ENCODE results near the gene MTHFD2.
A peak's percentile ranks its signal among the peaks of the same experiment; 100 is the strongest.
"Not testable (repeated sequence)": the region's sequence is repeated elsewhere in the genome, so short reads cannot be mapped to it uniquely, and the experiment has no call there.

The MTHFD2 gene

GRCh38 chr2:74198461-74199274 is at the start of gene MTHFD2:
Gene MTHFD2, plus strand, starts transcription at chr2:74198615. Its CDS starts 27 bp downstream, at chr2:74198642.
- peak; percentile 95 for DNase-seq

DNA sequence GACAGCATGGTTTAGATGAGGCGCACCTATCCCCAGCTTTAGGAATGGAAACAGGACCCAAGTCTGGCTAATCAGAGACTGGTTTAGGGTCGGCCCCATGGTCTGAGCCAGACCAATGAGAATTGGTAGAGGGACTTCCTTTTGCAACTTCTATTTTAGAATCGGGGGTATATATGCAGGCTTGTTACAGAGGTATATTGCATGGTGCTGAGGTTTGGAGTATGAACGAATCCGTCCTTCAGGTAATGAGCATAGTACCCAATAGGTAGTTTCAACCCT is 49.2 kb upstream of the MTHFD2 start:
- no peak for DNase-seq

DNA sequence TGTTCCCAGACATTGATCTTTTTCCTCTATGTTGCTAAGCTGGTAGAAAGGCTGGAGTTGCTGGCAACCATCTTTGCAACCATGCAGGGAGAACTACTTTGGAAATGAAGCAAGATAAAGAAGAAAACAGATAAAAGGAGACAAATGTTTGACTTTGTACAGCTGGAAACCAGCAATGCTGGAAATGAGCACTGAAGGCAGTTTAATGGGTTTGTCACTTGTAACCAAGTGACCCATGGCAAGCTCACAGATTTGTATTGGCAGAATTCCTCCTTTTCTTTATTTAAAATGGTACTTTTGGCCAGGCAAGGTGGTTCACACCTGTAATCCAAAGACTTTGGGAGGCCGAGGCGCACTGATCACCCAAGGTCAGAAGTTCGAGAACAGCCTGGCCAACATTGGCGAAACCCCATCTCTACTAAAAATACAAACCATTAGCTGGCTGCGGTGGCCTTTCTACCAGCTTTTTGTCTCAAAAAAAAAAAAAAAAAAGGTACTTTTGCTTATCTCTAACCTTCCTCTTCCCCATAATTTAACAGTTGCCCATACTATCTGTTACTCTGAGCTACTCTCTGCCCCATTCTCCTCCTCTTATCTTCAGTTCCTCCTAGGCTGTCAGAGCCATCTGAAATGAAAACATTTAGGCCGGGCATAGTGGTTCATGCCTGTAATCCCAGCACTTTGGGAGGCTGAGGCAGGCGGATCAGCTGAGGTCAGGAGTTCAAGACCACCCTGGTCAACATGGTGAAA is 48.7 kb upstream of the MTHFD2 start:
- no peak for DNase-seq

DNA sequence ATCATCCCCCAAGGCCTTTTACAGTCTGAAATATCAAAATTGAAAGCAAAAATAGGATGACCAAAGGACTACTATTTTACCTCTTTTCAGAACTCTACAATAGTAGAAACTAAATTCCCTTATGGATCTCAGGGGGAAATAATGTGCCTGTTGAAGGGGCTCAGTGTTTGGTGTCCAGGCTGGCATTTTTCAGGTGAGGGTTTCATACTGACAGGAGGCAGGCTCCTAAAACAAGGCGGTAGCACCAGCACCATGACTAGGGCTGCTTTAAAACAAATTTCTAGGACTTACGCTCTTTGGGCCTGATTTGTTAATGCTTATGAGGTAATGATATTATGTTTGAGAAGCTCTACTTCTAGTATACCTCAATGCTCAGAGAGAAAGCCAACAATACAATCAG is 45.5 kb upstream of the MTHFD2 start:
- DNase-seq: no peak

- DNase-seq: no peak
Measured at GRCh38 chr2:74155830-74156229, 42.6 kb upstream of the MTHFD2 start.

- DNase-seq: no peak
Measured at GRCh38 chr2:74162951-74163350, 35.5 kb upstream of the MTHFD2 start.

DNA sequence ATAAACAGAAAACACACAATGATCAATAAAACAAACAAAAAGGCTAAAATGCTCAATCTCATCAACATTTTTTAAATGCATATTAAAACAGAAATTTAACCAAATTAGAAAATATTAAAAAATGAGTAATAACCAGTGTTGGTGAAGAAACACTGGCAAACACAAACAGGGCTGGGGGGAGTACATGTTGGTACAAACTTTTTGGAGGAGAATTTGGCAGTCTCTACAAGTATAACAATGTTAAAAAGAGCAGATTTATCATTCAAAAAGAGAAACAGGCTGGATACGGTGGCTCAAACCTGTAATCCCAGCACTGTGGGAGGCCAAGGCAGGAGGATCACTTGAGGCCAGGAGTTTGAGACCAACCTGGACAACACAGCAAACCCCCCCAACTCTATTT is 33.7 kb upstream of the MTHFD2 start:
- DNase-seq: no peak

GRCh38 chr2:74168739-74169138 is 29.7 kb upstream of the MTHFD2 start:
- DNase-seq: no peak

DNA sequence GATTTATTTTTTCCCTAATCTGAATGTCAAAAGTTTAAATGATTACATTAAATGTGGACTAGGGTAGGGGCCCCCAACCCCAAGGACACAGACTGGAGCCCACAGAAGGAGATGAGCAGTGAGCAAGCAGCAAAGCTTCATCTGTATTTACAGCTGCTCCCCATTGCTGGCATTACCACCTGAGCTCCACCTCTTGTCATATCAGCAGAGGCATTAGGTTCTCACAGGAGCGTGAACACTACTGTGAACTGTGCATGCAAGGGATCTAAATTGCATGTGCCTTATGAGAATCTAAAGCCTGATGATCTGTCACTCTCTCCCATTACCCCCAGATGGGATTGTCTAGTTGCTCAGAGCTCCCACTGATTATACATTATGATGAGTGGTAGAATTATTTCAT is 23.5 kb upstream of the MTHFD2 start:
- DNase-seq: no peak

- no peak for DNase-seq
Measured at GRCh38 chr2:74177696-74178095, 20.7 kb upstream of the MTHFD2 start.

DNA sequence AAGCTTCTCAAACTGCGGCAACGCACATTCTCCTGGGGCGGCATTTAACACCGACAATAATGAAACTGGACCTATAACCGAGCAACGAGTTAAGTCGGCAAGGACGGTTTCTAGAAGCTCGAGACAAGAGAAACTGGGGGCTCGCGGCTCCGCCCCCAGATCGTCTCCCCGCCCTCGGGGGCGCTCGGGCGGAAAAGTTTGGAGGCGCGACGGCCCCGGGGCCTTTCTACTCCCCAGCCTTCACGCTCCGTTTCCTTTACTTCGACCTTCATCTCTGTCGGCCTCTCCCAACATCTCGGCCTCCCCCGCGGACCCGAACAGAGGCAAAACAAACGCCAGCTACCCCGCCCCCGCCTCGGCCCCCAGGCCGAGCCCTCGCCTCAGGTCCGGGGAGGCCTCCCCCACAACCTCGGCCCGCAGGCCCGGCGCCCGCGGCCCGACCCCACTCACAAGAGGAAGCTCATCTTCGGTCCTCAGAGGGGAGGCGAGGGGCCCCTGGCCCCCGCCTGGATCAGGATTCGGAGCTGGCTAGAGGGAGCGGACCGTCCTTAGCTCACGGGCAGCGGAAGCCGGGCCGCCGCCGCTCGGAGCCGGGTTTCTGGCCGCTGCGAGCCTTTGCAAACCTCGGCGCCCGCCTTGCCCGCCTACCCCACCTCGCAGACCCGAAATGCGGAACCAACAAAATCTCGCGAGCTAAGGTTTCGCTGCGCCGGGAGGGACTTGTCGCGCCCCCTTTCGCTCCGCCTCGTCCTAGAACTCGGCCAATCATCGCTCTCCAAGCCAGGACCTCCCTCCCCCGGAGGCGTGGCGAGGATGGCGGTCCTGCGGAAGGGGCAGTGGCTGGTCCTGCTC is 20.0 kb upstream of the MTHFD2 start, which contains the start of gene MOB1A:
MOB1A (minus strand) TSS at position 669 of the 852 bp plus-strand sequence; CDS start at position 464, 205 bp downstream.
- DNase-seq: peak; percentile 99

DNA sequence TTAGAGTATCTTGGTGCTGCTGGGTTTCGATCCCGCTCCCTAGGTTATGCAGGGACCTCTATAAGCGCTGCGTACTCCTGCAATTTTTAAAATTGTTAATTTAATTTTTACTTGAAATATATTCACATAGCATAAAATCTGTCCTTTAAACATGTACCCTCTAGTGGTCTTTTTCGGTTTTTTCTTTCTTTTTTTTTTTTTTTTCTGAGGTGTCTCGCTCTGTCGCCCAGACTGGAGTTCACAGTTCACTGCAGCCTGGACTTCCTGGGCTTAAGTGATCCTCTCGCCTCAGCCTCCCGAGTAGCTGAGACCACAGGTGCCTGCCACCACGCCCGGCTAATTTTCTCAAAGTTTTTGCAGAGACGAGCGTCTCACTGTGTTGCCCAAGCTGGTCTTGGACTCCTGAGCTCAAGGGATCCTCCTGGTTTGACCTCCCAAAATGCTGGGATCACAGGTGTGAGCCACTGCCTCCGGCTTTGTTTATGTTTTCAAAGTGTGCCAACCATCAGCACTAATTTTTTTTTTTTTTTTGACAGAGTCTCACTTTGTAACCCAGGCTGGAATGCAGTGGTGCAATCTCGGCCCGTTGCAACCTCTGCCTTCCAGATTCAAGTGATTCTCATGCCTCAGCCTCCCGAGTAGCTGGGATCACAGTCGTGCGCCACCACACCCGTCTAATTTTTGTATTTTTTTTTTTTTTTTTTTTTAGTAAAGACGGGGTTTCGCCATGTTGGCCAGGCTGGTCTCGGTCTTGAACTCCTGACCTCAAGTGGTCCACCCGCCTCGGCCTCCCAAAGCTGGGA is 19.2 kb upstream of the MTHFD2 start:
- peak; percentile 25 for DNase-seq

- peak; percentile 60 for DNase-seq
Measured at GRCh38 chr2:74181739-74182138, 16.7 kb upstream of the MTHFD2 start.

- no peak for DNase-seq
Measured at GRCh38 chr2:74183878-74184277, 14.5 kb upstream of the MTHFD2 start.

- peak; percentile 38 for DNase-seq
Measured at GRCh38 chr2:74186038-74186437, 12.4 kb upstream of the MTHFD2 start.

GRCh38 chr2:74186706-74187105 is 11.7 kb upstream of the MTHFD2 start:
- DNase-seq: not testable (repeated sequence)

GRCh38 chr2:74188018-74188601 is 10.3 kb upstream of the MTHFD2 start:
- no peak for DNase-seq

DNA sequence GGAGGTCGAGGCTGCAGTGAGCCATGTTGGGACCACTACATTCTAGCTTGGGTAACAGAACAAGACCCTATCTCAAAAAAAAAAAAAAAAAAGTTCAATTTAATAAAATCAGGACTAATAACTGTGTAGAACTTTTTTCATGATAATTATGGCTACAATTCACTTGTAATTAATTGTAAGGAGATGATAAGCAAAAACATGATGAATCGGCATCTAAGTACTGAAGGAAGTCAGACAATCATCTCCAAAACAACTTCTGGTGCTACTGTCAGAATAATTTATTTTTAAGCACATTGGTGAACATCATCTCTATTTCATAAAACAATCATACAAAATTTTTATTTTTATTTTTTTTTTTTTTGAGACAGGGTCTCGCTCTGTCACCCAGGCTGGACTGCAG is 9.7 kb upstream of the MTHFD2 start:
- no peak for DNase-seq

GRCh38 chr2:74191596-74192380 is 6.6 kb upstream of the MTHFD2 start:
- no peak for DNase-seq

DNA sequence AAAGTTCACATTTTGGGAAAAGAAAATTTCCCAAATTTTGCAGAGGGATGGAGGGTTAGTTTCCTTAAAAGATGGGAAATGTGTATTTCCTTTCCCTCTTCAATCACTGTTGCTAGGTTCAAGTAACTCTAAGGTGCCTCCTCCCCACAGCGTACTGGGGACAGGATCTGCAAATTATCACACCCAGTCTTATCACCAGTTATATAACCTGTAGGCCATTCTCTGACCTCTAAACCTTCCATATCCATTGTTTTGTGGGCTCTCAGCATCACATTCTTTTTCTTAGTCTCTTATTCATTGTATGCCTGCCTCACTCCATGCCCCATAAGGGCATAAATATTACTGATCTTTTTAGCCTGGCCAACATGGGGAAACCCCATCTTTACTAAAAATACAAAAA is 3.6 kb upstream of the MTHFD2 start:
- DNase-seq: no peak

DNA sequence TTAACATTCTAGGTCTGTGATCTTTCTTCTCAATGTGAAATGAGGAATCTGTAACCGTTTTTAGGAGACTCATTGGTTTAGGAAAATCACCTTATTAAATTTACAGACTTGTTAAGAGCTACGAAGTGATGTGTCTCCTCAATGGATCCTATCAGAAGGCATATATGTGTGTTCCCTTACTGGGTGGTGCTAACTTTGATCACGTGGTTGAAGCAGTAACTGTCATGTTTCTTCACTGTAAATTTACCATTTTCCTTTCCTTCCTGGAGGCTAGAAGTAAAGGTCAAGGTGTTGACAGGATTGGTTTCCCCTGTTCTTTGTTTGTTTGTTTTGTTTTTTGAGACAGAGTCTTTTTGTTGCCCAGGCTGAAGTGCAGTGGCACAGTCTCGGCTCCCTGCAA is 1.4 kb upstream of the MTHFD2 start:
- no peak for DNase-seq

Measured in femur (tissue), 1 donor.